Stimulated activated CD4-positive, alpha-beta T cell treated with anti-CD3 and anti-CD28 coated beads, Interleukin-12 subunit alpha, Interleukin-12 subunit beta, amount 100 ng/mL, for 24 hours (primary cell): Measurements from ENCODE around the gene SELENOP.
"Not testable (repeated sequence)": the region's sequence is repeated elsewhere in the genome, so short reads cannot be mapped to it uniquely, and the experiment has no call there.

Source experiments
- DNase-seq, 2 experiments: peaks; one replicate each; pipeline ENCODE4 v3.0.0-alpha.2; 2020; ENCODE audit warnings: low read depth in 2 of 2

The SELENOP gene

GRCh38 chr5:42811591-42812446, at the start of gene SELENOP:
Gene SELENOP (minus strand): TSS chr5:42811892. CDS start chr5:42808353, 3,539 bp downstream.
- no peak for DNase-seq

- no peak for DNase-seq
These were observed 47.0 kb upstream of the SELENOP start for GRCh38 chr5:42858687-42859086.

- no peak for DNase-seq
These were observed 46.4 kb upstream of the SELENOP start for GRCh38 chr5:42858031-42858643.

GRCh38 chr5:42855811-42856210, 44.1 kb upstream of the SELENOP start:
- no peak for DNase-seq

- no peak for DNase-seq
These were observed 43.7 kb upstream of the SELENOP start for GRCh38 chr5:42855386-42855785.

- DNase-seq, result no peak
These were observed 43.1 kb upstream of the SELENOP start for GRCh38 chr5:42854795-42855194.

GRCh38 chr5:42852826-42853225, 41.1 kb upstream of the SELENOP start:
- no peak for DNase-seq

- no peak for DNase-seq
These were observed 39.8 kb upstream of the SELENOP start for GRCh38 chr5:42851481-42851880.

- no peak for DNase-seq
These were observed 36.9 kb upstream of the SELENOP start for GRCh38 chr5:42848545-42848944.

- not testable (repeated sequence) for DNase-seq
These were observed 32.7 kb upstream of the SELENOP start for GRCh38 chr5:42844408-42844807.

GRCh38 chr5:42843675-42844292, 32.1 kb upstream of the SELENOP start:
- DNase-seq, result no peak

- DNase-seq, result no peak
These were observed 31.4 kb upstream of the SELENOP start for GRCh38 chr5:42842921-42843641.

- no peak for DNase-seq
These were observed 29.3 kb upstream of the SELENOP start for GRCh38 chr5:42840842-42841567.

- no peak for DNase-seq
These were observed 28.6 kb upstream of the SELENOP start for GRCh38 chr5:42840269-42840668.

GRCh38 chr5:42839196-42839595, 27.5 kb upstream of the SELENOP start:
- no peak for DNase-seq

GRCh38 chr5:42837601-42838000, 25.9 kb upstream of the SELENOP start:
- no peak for DNase-seq

GRCh38 chr5:42836070-42836769, 24.5 kb upstream of the SELENOP start:
- DNase-seq, result no peak

GRCh38 chr5:42832060-42832459, 20.4 kb upstream of the SELENOP start:
- no peak for DNase-seq

GRCh38 chr5:42830924-42831323, 19.2 kb upstream of the SELENOP start:
- no peak for DNase-seq

- no peak for DNase-seq
These were observed 17.0 kb upstream of the SELENOP start for GRCh38 chr5:42828671-42829070.
